Measurements from ENCODE around the gene DCAF17.

- TF ChIP-seq CTCF (IDR thresholded peaks at IDR 0.05) (no peak), POLR2A (IDR thresholded peaks at IDR 0.05; ENCODE audit: low read depth) (no peak), EP300 (IDR thresholded peaks at IDR 0.05) (no peak), POLR2AphosphoS5 (IDR thresholded peaks at IDR 0.05) (no peak)
Measured at GRCh38 chr2:171521361-171522051, 87.5 kb downstream of the DCAF17 start.
